NCI-H2196 (cell line): ENCODE measurements around the gene TPGS1.
"Not testable (repeated sequence)": the region's sequence is repeated elsewhere in the genome, so short reads cannot be mapped to it uniquely, and the experiment has no call there.

ENCODE experiments used
- DNase-seq: peaks from one replicate; lab custom pipeline; 2025; ENCODE audit not compliant: unreplicated experiment; lab: John Stamatoyannopoulos, UW

The TPGS1 gene

DNA sequence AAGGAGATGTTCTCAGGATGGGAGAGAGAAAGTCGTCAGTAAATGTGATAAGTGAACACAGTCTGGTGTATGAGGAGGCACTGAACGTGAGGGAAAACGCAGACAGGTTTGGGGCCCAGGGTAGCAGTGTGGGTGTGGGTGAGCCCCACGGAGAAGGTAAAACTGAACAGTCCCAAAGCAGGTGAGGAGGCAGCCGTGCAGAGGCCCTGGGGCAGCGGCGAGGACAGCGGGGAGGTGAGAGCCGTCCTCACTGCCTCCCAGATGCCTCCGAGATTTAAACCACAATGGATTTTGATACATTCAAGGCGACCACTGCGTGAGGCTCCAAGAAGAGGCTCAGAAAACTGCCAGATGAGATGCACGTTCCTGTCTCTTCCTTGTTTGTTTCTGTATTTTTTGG is 31.9 kb upstream of the TPGS1 start:
- DNase-seq, result no peak

DNA sequence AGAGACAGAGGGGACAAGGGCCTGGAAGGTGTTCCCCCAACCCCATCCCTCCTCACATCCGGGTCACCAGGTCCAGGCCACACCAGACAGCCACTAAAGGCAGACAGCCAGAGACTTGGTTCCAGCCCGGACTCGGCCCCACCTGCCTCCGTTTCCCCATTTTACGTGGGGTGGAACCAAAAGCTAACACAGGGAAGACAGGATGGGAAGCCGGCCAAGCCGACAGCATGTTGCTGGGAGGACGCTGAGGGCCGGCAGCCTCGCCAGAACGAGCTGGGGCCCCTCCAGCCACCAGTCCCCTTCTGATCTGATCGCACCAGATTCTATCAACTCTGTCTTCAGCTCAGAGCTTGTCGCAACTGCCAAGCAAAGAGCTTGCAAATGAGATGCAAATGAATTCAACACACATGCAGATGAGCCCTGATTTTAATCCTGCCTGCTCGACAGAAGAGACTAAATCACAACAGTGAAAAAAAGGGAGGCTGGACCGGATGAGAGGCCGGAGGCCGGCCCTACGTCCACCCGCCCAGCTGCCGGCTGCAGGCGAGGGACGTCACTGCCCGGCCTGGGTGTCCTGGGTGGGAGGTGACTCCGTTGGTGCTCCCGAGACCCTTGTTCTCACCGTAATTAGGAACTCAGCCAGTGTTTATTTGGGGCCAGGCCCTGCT is 28.9 kb upstream of the TPGS1 start:
- no peak for DNase-seq

DNA sequence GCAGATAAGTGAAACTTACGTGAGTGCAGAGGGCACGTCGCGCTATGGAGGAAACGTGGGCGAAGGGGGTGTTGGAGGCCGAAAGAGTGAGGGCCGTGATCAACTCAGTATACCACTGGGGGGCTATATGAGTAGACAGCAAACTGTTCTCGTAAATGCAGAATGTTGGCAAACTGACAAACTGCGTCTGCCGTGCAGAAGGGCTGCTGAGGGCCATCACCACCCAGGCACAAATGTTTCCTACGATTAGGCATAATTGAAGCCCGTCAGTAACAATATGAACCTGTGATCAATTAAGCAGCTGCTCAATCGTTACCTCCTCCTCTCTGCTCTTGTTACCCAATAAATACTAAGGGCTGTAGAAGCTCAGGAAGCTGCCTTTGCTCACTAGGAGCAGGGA is 28.3 kb upstream of the TPGS1 start:
- no peak for DNase-seq

DNA sequence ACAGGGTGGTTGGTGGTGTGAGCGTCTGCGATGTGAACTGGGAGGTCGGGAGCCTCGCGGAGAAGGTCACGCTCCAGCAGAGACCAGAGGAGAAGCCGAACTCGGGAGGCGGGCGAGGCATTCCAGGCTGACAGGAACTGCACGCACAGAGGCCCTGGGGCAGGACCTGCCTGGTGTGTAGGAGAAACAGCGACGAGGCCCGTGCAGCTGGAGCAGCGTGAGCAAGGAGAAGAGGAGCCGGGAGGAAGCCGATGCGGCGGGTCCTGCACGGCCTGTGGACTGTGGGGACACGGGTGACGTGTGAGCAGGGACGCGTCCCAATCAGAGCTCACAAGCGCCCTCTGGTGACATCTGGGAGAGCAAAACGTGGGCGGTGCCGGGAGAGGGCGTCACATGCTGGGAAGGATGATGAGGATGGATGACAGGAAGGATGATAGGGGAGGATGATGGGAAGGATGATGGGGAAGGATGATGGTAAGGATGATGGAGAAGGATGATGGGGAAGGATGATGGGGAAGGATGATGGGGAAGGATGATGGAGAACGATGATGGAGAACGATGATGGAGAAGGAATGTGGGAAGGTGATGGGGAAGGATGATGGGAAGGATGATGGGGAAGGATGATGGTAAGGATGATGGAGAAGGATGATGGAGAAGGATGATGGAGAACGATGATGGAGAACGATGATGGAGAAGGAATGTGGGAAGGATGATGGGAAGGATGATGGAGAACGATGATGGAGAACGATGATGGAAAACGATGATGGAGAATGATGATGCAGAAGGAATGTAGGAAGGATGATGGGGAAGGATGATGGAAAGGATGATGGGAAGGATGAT is 27.1 kb upstream of the TPGS1 start:
- DNase-seq, result peak; percentile 81

DNA sequence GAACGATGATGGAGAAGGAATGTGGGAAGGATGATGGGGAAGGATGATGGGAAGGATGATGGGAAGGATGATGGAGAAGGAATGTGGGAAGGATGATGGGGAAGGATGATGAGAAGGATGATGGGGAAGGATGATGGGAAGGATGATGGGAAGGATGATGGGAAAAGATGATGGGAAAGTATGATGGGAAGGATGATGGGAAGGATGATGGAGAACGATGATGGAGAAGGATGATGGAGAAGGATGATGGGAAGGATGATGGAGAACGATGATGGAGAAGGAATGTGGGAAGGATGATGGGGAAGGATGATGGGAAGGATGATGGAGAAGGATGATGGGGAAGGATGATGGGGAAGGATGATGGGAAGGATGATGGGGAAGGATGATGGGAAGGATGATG is 26.2 kb upstream of the TPGS1 start:
- not testable (repeated sequence) for DNase-seq

DNA sequence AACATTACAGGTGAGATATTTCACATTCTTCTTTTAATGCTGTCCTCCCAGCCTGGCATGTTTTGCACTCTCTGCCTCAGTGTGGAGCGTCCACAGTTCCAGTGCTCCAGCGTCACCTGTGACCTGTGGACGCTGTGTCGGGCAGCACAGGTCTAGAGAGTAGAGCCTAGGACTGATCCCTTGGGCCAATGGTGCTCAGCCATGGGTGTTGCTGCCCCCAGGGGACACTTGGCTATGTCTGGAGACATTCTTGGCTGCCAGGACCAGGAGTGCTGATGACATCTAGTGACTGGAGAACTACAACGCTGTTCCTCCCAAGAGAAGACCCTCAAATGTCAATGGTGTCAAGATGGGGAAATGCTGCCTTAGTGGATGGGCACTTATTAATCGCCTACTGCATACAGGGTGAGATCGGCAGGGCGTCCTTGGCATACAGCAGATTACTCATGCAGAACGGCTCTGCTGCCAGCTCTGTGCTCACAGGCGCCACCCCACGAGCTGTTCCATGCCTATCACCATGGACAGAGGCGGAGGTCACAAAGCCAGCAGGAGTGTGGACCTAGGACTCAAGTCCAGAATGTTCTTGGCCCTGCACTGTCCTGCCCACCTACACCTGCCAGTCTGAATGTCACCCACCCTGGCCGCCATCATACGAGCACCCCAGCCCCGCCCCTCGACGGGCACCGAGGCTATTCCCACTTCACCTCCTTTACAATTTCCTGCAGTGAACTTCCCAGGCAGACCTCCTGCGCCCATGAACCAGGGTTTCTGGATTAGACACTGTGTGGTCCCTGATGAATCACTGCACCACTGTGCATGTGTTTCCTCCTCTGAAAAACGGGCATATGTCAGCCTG is 24.9 kb upstream of the TPGS1 start:
- no peak for DNase-seq

DNA sequence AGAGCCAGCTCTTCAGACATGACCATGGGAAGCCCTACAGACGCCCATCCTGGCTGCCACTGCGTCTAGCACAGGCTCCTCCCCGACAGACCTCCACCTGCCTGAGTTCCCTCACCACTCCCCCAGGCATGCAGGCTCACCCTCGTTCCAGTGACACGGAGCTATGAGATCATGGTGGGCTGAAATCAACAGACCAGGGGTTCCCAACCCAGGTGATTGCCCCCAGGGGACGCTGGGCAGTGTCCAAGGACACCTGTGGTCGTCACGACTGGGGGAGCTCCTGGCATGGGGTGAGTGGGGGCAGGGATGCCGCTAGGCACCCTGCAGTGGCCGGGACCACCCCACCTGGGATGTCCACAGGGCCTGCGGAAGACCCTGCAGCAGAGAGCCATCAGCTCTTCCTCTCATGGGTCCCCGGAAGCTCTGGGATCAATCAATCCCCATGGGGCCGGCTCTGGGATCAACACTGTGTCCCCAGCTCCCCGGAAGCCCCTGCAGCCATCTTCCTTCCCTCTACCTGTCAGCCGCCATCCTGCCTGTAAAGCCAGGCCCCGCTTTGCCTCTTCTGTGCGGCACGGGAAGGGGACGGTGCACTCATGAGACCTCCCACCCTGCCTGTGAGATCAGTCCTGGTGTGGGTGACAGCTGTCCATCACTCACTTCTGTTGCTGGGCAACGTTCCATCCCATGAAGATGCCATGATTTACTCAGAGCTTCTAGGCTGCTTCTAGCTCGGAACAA is 23.8 kb upstream of the TPGS1 start:
- no peak for DNase-seq

DNA sequence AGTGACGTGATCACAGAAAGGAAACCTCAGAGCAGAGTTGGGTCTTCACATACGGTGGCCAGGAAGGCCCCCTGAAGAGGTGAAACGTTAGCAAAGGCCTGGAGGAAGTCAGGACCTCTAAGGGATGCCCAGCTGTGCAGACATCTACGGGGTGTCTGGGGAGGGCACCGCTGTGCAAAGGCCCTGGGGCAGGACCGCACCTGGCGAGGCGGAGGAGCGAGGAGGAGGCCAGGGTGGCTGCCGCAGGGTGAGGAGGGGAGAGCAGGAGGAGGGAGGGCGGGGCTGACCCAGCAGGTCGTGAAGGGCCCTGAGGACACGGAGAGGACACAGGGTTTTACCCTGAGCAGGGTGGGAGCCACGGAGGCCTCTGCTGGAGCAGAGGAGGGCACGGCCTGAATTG is 22.8 kb upstream of the TPGS1 start:
- no peak for DNase-seq

DNA sequence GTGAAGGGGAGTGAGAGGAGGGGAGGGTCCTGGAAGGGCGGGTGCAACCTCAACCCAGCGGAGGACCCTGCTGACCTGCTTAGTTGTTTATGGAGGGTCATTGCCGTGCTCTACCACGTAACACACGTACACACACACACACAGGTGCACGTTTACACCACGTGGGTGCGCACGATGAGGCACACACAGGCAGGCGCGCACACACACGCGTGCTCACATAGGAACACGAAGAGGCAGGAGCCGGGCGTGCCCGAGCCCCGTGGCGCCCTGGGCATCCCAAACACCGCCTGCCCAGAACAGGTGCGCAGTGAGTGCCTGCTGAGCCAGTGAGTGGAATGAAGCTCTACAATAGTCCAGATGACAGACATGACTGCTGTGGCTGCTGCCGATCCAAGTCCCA is 22.2 kb upstream of the TPGS1 start:
- no peak for DNase-seq

DNA sequence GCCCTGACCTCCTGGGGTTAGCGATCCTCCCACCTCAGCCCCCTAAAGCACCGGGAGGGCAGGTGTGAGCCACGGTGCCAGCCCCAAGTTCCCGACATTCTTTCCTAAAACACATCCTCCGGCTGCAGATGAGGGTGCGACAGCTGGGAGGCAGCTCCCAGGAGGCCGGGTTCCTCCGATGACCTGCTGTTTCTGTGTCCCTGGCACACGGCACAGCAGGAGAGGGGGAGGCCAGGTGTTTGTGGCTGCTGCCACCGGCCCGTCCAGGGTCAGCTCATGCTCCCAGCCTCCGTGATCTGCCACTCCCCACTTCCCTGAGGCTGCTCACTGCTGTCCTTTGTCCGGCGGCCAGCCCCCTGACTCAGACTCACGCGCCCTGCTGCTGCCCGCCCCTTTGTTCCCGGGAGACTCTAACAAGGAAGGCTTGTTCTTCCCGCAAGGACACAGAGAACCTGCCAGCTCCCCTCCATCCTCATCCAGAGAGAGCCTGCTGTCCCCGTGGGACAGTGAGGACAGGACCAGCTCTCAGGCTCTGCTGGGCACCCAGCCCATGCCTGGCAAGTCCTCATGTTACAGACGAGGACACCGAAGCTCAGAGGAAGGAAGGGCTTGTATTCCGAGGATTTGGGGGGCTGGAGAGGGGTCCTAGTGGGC is 21.6 kb upstream of the TPGS1 start:
- no peak for DNase-seq

DNA sequence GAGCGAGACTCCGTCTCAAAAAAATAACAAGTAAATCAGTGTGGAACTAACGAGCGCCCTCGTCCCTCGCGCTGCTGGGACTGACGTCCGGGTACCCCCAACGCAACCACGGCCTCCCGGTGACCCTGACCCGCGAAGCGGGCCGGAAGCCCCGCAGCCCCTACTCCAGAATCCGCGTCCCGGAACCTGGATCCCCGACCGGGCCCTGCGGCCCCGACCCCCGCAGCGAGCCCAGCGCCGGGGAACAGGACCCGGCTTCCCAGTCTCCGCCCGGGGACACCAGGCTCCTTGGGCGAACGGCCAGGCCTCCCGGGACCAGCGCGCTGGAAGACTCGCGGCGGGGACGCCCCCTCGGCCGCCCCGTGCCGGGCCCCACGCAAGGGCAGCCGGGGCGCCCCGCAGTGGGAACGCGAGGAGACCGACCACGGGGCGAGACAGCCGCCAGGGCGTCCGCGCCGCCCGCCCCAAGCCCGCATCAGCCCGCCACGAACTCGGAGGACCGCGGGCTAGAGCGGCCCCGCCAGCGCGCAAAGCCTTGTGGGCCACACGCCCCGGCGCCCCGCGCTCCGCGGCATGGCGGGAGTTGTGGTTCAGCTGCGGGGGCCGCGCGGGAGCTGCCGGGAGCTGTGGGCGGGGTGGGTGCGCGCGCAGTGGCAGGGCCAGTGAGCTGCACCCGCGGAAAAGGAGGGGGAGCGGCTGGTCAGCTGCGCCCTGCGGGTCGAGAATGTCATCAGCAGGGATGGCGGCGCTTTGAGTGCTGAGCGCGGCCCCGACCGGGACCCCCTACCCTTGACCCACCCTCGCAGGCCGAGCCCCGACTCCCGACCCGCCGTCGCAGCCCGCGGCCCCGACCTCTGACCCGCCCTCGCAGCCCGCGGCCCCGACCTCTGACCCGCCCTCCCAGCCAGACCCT is 18.5 kb upstream of the TPGS1 start:
- peak; percentile 93 for DNase-seq

DNA sequence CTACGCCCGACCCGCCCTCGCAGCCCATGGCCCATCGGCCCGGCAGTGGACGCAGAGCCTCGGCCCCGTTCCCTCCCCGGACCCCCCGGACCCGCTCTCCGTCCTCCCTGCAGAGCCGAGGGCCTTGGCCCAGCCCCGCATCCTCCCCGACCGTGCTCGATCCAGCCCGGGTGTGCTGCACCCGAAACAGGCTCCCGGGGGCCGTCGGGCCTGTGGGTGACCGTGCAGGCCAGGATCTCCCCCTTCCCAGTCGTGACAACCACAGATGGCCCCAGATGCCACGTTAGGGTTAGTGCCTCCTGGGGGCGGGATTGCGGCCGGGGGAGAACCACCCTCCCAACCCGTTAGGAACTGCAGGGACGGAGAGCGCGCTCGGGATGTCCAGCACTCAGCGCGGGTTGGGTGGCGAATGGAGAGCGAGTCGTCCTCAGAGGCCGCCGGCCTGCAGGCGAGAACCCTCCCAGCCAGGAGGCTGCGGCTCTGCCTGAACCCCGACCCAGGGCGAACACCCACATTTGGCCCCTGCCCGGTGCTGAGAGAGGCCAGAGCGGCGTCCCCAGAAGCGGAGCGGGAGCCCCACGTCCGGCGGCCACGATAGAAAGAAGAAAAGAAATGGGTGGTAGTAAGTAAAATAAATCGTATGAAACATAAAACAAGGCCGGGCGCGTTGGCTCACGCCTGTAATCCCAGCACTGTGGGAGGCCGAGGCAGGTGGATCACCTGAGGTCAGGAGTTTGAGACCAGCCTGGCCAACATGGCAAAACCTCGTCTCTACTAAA is 17.7 kb upstream of the TPGS1 start:
- no peak for DNase-seq

DNA sequence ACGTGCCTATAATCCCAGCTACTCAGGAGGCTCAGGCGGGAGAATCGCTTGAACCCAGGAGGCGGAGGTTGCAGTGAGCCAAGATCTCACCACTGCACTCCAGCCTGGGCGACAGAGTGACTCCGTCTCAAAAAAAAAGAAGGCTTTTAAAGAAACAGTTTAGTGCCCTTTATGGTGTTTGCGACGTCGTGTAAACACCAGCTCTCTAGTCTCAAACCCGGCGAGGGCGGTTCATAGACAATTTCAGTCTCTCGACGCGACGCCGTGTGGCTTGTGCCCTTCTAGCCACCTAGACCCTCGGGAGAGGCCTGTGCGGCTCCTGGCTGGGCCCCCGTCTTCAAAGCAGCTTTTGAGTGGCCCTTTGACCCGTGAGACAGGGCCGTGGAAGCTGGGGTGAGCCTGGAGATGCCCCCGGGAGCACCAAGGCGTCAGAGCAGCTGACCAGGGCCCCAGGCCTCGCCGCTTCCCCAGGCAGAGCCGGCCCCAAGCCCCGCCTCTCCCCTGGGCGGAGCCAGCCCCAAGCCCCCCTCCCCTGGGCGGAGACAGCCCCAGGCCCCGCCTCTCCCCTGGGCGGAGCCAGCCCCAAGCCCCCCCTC is 16.1 kb upstream of the TPGS1 start:
- no peak for DNase-seq

DNA sequence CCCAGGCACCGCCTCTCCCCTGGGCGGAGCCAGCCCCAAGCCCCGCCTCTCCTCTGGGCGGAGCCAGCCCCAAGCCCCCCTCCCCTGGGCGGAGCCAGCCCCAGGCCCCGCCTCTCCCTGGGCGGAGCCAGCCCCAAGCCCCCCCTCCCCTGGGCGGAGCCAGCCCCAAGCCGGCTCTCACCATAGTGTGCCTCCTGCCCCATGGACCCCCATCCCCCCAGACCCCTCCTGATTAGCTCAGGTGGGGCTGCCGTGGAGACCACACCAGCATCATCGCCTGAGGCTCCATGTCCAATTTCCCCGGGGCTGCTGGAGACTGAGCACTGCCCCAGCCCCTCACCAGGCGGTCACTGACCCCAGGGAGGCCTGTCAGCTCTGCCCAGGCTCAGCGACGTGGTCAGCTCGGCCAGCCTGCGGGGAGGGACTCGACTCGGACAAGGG is 15.2 kb upstream of the TPGS1 start:
- DNase-seq, result no peak

DNA sequence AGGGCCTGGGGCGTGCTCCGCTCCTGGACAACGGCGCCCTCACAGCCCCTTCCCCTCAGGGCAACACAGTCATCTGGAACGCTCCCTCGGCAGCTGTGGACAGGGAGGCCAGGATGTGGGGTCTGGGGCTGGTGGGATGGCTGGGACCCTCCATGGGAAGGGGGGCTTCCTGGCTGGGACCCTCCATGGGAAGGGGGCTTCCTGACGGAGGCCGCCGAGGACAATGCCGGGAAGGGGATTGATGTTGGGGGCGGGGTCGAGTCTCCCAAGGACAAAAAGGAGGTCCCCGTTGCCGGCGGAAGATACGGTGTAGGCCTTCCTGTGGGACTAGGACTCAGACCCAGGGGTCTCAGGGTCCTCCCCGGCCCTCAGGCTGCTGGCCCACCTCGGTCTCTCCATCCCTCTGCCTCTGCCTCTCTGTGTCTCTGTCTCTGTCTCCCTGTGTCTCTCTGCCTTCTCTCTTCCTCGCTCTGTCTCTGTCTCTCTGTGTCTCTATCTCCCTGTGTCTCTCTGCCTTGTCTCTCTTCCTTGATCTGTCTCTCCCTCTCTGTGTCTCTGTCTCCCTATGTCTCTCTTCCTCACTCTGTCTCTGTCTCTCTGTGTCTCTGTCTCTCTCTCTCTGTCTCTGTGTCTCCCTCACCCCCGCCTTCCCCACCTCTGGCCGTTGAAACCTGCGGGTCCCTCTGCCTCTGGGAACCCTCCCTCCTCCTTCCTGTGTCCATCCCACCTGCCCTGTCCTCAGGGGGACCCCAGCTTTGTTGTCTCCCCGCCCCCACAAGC is 13.7 kb upstream of the TPGS1 start:
- DNase-seq, result no peak

DNA sequence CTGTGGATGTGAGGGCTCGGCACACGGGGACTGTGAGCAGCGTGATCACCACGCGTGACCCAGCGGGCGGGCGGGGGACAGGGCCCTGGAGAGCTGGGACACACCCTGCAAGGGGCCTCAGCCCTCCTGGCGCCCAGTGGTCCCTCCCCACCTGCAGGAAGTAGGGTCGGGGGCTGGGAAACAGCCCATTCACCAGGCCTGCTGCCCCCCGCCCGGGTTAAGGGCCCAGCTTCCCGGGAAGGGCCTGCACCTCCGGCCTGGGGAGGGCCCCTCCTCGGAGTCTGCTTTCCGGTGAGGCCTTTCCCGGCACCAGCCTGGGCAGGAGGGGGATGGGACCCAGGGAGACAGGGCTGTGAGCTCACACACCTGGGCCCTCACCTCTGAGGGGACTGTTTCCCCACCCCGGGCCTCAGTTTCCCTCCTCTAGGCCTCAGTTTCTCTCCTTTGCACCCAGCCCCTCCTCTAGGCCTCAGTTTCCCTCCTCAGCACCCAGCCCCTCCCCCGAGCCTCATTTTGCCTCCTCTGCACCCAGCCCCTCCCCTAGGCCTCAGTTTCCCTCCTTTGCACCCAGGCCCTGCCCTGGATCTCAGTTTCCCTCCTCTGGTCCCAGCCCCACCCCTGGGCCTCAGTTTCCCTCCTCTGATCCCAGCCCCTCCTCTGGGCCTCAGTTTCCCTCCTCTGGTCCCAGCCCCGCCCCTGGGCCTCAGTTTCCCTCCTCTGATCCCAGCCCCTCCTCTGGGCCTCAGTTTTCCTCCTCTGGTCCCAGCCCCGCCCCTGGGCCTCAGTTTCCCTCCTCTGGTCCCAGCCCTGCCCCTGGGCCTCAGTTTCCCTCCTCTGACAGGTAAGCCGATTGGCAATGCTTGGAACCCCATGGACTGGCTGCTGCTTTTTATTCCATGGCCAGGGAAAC is 12.9 kb upstream of the TPGS1 start:
- DNase-seq, result no peak

DNA sequence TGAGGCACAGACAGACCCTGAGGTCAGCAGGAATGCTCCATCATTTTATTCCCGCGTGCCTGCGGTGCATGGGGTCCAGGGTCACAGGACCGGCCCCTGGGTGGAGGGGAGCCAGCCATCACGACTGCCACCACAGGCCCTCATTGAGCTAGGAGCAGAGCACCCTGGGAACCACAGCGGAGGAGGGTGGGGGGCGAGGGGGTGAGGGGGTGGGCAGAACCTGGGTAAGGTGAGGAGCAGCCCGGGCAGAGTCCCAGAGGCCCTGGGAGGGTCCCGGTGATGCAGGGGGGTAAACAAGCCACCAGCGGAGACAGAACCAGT is 12.3 kb upstream of the TPGS1 start:
- DNase-seq, result no peak
